ENCODE data around the gene SETBP1.

Gene SETBP1

DNA sequence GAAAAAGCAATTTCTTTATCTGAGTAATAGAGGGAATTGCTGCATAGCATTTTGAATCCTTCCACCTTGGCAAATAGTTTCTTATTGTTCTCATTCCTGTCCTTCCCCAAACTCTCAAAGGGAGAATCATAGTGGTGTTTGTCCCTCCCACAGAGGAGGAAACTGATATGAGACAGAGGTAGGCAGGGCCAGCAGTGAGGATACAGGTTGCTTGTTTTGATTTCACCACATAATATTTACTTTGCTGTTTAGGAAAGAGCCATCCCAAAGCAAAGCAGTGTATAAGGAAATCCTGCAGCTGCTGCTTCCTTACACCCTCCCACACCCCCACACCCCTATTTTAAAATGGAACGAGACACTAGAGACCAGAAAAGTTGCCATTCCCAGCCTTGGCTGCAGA, 195.3 kb downstream of the SETBP1 start:
- no peak for DNase-seq (ENCODE audit: low spot score)

DNA sequence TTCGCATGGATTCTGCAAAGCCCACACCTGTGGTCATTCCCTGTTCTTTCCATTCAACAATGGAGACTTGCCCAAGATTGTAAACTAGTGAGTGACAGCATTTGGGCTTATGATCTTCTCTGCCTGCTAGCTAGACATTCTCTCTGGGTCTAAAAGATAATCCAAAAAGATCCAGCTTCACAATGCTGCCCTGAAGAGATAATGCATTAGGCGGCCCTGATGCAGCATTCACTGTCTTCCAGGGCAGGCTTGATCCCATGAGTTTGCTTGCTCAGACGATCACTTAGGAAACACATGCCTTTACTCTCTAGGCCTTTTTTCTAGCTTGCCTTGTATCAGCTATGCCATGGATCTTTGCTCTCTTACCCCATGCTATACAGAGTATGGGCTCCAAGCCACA, 196.1 kb downstream of the SETBP1 start:
- no peak for DNase-seq (ENCODE audit: low spot score)

GRCh38 chr18:44878335-44878734, 197.6 kb downstream of the SETBP1 start:
- DNase-seq (ENCODE audit: low spot score), result no peak

DNA sequence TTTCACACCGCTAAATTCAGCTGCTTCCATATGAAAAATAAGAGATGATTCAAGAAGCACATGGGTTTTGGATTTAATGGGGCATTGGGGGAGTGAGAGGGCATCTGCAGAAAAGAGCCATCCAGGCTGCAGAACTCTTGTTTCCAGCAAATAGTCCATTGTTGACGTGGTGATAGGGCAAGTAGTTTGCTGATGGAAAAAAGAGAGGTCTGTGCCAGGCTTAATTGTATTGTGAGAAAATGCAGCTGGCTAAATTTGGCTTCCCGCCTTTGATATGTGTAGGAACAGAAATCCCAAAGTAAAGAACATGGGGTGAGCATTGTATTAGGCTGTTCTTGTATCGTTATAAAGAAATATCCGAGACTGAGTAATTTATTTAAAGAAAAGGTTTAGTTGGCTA, 199.5 kb downstream of the SETBP1 start:
- no peak for DNase-seq (ENCODE audit: low spot score)

DNA sequence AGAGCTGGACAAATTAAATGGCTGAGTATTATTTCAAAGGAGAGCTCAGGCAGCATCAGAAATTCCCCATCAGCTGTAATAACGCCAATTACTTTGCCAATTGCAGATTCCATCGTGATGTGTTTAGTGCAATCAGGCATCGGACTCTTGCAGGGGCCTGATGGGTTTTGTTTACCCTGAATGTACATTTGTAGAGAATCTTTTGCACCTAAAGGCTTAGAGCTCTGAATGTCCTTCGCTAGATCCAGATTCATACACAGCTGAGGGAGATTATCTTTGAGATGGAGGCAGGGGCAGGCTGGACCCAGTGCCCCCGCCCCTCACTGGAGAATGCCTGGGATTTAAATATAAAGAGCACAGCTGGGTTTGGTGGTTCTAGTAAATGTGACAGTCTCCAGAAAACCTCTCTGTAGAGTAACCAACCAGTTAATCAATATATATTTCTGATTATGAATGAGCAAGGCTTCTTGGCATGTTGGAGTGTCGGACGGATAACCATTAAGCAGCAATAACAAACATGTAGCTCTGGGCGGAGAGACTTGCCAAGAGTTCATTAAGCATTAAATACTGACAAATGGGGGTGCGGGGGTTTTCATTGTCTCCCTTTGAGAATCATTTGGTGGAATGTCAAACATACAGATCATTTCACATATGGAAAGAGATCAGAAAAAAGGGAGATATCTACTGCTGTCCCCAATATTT, 200.9 kb downstream of the SETBP1 start:
- DNase-seq (ENCODE audit: low spot score), result no peak

DNA sequence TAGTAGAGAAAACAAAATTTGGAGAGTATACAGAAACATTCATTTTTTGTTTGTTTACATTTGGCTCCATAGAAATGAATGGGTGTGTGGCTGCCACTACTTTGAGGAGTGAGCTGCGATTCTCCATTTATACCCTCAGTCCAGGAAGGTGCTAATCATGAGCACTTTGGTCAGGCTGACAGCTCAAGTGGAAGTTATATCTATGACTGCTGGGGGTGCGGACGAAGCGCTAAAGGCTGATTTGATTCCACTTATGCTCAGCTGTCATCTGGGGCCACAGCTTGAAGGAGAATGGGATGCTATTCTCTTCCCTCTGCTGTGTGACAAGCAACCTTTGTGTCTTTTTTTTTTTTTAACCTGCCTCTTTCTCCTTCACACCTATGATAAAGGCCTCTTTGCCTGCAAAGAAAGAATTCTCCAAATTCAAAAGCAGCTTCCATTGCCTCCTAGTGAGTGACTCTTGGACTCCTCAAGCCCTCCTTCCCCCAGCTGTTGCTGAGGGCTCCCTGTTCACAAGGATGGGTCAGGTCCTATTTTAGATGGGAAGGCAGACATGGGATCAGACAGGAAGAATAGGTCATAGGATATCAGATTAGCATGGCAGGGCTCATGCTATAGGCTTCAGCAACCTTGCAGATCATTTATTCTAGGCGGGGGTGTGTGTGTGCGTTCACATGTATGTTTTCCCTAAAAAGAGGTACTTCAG, 201.6 kb downstream of the SETBP1 start:
- DNase-seq (ENCODE audit: low spot score), result no peak

DNA sequence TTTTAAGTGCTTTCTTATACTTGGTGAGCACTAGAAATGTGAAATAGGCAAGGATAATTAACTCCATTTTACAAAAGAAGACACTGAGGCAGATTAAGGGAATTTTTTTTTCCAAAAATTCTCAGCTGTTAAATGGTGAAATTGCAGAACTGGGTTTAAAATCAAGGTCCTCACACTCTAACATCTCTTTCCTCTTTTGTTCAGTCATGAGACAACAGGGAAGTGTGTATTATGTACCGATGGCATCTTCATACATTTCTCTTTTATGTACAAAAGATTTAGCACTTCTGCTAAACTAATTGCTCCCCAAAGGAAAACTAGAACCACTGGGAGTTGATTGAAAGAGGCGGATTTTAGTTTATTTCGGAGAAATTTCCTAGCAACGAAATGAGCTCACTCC, 203.0 kb downstream of the SETBP1 start:
- no peak for DNase-seq (ENCODE audit: low spot score)

DNA sequence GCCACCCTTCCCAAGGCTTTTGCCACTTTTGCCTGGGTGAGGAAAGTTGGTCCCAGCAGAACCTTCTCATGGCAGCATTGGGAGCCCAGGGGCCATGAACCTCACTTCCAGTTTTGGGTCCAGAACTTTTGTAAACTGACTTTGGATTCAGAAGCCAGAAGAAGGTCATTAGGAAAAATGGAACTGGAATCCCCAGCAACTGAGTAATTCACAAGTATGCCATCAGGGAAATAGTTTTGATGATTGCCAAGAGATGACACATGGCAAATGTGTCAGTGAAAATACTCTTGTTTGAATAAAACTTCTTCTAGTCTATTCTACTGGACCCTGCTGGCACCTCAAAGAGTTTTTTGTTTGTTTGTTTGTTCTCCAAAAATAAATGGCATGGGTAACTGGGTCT, 203.7 kb downstream of the SETBP1 start:
- DNase-seq (ENCODE audit: low spot score), result peak; percentile 68

- DNase-seq (ENCODE audit: low spot score), result no peak
Observed at GRCh38 chr18:44885507-44885906, 204.8 kb downstream of the SETBP1 start.

DNA sequence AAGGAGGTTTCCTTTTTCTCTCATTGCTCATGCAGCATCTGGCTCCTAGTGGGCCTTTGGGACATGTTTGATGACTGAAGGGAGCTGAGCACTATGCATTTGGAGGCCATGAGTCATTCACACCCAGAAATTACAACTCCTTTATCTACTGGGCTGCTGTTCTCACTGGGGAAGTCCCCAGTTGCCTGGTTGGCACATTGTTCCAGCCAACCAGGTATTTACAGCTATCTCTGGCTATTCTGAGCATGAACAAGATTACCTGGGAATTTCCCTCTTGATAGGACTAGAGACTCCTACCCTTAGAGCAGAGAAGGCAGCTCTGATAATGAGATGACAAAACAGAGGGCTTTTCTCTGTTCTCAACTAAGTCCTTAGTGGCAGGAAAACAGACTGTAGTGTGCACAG, 206.5 kb downstream of the SETBP1 start:
- peak; percentile 68 for DNase-seq (ENCODE audit: low spot score)

- no peak for DNase-seq (ENCODE audit: low spot score)
Observed at GRCh38 chr18:44889111-44889510, 208.4 kb downstream of the SETBP1 start.

DNA sequence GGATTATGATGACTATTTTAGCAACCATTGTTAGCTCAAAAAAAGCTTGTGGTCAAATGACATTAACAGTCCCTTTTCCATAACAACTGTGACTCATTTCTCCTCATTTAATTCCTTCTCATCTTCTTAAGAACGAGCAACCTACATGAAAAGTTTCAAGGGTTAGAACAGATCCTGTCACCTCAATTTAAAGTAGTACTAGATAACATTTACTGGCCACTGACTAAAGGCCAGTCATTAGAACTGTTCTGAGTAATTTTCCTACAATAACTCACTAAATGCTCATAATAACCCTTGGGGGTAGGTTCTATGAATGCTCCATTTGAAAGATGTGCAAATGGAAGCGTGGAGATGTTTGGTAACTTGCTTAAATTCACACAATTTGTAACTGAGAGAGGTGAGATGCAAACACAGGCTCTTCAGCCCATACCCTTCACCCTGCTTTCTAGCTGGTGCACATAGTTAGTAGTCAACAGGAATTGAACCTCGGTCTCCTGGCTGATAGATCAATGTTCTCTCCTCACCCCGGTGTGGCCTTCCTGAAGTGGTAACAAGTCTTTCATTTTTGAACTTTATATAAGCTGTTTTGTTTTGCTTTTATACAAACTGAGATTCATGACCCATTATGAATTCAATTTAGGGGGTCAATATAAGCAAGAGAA, 212.5 kb downstream of the SETBP1 start:
- DNase-seq (ENCODE audit: low spot score), result no peak

GRCh38 chr18:44893966-44894365, 213.3 kb downstream of the SETBP1 start:
- no peak for DNase-seq (ENCODE audit: low spot score)

DNA sequence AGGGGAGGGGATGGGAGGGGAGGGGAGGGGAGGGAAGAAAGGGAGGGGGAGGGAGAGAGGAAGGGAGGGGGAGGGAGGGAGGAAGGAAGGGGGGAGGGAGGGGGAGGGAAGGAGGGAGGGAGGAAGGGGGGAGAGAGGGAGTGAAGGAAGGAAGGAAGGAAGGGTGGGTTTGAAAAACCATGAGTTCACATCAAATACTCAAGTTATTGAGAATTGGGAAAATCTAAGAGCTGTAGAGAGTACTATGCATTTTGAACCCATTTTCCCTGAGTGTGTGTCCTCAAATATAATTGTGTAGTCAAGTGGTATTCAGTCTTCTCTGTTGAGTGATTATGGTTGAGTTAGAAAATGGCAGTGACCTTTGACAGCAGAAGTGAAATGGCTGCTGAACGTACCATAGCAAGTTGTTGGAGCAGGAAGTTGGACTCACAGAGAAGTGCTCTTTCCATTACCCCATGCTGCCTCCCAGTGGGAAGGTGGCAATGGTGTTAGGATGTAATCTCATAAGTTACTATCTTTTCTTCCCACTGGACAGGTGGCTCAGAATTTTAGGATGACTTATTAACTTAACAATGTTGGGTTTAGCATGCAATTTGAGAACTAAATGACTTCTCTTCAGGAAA, 214.6 kb downstream of the SETBP1 start:
- peak; percentile 50 for DNase-seq (ENCODE audit: low spot score)

GRCh38 chr18:44896846-44897245, 216.2 kb downstream of the SETBP1 start:
- no peak for DNase-seq (ENCODE audit: low spot score)

DNA sequence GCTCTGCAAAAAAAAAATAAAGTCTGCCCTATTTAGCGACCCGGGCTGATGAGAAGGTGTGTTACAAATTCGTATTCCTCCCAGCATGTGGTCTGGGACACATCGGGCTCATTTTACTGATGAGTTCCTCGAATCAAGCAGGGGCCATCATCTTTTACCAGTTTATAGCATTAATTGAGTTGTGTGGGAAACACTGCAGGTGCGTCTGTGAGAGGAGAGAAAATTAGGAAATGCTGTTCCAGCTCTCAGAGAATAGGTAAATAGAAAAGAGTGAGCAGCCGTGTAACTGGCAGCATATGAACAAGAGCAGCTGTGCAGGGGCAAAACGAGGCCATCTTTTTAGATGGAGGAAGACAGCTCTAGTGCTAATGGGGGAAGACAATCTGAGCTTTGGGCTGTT, 216.7 kb downstream of the SETBP1 start:
- DNase-seq (ENCODE audit: low spot score), result no peak

DNA sequence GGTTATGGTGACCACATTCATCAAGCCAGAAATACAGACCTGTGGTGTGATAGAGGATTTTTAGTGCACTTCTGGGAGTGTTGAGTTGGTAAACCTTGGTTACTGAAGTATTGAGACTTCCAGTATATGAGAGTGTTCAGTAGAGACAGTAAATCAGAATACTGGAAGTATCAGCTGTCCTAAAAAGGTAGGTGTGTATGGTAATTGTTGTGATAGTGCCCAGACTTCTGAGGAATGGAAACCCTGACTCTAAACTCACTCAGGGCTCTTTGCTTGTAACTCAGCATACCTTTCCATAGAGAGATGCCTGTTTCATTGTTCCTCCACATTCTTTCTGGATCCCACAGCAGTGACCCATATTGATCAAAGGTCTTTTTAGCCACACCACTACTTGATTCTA, 217.1 kb downstream of the SETBP1 start:
- DNase-seq (ENCODE audit: low spot score), result no peak

DNA sequence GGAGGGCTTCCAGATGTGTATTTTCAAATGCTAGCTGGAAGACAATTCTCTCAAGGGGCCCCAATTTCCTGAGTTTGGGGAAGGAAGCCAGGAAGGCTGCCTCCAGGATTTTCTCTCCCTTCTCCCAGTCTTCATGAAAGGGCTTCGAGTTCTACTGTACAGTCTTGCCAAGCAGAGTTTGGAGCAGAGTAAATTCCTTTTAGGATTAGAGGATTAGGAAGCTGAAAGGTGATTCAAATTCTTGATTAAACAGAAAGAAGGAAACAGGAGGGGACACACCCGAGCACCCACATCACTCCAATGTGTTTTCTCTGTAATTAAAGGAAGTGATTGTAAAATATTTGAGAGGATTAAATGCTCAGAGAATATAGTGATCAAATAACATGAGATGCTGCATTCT, 217.8 kb downstream of the SETBP1 start:
- DNase-seq (ENCODE audit: low spot score), result no peak

GRCh38 chr18:44899832-44900231, 219.1 kb downstream of the SETBP1 start:
- no peak for DNase-seq (ENCODE audit: low spot score)

DNA sequence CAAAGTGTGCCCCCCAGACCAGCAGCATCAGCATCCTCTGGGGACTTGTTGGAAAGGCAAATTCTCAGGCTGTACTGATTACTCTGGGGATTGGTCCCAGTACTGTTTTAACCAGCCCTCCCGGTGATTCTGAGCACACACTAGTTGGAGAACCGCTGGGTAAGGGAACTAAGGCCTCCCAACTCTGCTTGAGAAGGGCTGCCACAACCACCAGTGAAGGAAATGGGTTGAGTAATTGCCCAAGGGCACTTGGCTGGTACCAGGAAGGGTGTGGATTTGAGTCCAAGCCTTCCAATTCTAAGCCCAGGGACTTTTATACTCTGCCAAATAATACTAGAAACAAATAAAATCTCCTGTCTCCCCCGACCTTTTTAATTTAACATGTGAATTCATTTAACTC, 219.9 kb downstream of the SETBP1 start:
- DNase-seq (ENCODE audit: low spot score), result no peak

DNA sequence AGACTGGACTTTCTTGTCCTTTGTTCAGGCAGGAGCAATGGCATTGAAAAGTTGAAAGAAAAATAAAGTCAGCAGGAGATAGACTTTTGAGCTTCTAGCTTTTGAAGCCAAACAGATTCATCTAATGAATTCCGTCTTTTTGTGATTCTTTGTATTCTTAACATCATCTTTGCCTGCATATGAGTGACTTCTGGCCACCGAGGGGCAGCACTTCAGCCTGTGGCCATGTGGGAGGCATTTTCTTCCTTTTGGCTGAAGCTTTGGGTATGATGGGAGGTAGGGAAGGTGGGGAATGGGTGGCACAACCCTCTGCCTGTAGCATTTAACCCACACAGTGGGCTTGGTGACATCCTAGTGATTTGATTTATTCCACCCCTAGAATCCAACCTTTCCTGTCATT, 220.6 kb downstream of the SETBP1 start:
- DNase-seq (ENCODE audit: low spot score), result no peak

GRCh38 chr18:44903327-44903726, 222.6 kb downstream of the SETBP1 start:
- DNase-seq (ENCODE audit: low spot score), result no peak

DNA sequence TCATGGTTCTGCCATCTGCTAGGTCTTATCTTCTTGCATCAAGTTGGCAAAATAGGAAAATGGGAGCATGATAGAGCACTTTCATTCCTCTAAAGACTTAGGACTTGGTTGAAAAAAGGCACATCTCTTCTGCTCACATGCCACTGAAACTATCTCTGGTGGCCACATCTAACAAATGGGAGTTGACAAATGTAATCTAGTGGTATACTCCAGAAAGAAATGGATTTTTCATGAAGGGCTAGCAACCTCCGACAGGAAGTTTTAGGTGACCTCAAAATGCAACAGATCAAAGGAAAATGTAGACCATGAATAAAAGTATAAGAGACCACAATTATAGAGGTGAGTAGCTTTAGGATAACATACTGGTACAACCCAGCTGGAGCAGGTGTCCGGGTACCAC, 224.1 kb downstream of the SETBP1 start:
- no peak for DNase-seq (ENCODE audit: low spot score)

Measured in AG08395 (cell line).